Epidermal melanocyte (primary cell): Measurements from ENCODE around the gene PML.
"Not testable (repeated sequence)": the region's sequence is repeated elsewhere in the genome, so short reads cannot be mapped to it uniquely, and the experiment has no call there.

ENCODE experiments used
- DNase-seq: peaks from one replicate; pipeline ENCODE4 v3.0.0; 2011; ENCODE audit warnings: low spot score; ENCODE audit not compliant: insufficient read length

The PML gene

DNA sequence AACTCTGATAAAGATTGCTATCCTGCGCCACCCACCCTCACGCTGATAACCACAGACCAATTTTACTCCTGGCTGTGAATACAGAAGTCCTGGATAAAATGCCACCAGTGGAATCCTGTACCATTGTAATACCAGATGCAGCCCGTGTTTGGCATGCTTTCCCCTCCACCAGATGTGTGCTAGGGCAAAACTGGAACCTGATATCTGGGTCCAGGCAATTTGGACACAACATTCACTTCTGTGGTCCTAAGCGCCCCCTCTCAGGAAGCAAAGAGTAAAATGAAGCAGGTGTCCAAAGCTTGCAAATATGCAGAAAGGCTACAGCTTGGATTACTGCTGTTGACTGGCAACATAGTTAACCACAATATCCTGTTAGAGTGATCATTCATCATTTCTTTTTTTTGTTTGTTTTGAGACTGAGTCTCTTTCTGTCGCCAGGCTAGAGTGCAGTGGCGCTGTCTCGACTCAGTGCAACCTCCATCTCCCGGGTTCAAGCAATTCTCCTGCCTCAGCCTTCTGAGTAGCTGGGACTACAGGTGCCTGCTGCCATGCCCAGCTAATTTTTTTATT is 35.4 kb upstream of the PML start:
- DNase-seq = no peak

DNA sequence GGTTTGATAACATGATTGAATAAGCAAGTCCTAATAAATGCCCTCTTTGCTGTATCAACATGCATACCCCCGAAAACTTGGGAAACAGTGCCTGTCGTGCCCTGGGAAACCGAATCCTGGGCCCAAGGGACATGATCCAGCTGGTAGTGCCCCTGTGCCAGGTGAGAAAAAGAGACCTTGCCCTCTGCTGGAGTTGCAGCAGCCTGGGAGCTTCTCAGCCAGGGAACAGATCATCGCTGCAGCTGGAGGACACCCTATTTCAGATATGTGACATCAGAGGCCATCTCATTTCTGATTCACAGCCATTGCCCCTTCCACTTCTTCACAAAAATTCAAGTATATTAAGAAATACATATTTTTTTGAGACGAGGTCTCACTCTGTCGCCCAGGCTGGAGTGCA is 34.7 kb upstream of the PML start:
- DNase-seq = no peak

GRCh38 chr15:73960472-73961070 is 33.9 kb upstream of the PML start:
- DNase-seq = not testable (repeated sequence)

GRCh38 chr15:73962433-73962832 is 32.1 kb upstream of the PML start:
- no peak for DNase-seq

DNA sequence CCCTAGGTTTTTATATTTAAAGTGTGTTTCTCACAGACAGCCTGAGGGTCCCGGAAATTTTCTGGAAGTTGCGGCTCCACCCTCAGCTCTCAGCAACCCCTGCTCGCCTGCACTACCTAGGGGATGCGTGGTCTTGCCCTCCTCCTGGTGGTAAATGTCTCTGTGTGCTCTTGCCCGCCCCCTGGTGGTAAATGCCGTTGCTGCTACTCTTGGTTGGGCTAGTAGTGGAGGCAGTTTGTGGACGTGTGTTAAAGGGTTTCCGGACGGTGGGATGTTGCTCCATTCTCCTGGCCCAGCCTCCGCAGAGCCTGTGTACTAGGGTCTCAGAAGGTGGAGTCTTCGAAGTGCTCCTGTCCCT is 29.8 kb upstream of the PML start:
- DNase-seq = peak; percentile 82

- no peak for DNase-seq
These were observed 29.3 kb upstream of the PML start for GRCh38 chr15:73965094-73965757.

GRCh38 chr15:73965758-73966113 is 28.8 kb upstream of the PML start:
- peak; percentile 73 for DNase-seq

DNA sequence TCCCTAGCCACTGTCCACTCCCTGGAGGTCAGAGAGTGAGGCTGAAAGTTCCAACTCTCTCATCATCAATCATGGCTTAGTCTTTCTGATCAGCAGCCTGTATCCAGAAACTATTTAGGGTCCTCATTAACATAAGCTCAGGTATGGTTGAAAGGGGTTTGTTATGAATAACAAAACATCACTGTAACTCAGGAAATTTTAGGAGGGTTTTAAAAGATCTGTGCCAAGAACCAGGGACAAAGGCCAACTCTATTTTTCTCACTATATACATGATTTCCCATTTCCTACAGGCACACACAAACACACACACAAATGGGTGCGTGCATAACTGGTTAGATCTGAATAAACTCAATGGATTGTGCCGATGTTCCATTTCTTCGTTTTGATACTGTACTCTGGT is 26.1 kb upstream of the PML start:
- DNase-seq = no peak

DNA sequence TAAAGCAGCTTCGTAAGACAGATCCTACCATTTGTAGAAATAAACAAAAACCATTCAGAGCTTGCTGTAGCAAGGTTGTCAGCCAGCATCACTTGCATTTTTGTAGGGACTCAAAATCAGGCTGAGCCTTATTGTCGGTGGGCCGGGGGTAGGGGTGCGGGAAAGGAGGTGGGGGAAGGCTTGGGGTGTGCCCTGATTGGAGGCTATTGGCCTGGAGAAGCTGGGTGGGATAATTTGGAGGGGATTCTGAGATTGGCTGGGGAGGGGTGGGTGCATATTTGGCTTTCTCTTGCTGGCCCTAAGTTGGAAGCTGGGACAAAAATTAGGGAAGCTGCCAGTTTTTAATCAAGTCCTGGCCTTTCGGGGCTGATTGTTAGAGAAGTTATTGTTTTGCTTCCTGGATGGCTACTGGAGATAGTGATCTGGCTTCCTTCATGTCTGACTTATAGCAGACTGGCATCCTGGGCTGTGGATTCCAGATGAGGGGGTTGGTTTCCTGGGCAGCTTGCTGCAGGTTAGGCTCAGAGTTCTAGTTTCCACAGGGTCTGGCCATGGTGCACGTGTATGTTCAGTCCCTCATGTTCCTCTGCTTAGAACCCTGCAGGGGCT is 25.3 kb upstream of the PML start:
- DNase-seq = no peak

DNA sequence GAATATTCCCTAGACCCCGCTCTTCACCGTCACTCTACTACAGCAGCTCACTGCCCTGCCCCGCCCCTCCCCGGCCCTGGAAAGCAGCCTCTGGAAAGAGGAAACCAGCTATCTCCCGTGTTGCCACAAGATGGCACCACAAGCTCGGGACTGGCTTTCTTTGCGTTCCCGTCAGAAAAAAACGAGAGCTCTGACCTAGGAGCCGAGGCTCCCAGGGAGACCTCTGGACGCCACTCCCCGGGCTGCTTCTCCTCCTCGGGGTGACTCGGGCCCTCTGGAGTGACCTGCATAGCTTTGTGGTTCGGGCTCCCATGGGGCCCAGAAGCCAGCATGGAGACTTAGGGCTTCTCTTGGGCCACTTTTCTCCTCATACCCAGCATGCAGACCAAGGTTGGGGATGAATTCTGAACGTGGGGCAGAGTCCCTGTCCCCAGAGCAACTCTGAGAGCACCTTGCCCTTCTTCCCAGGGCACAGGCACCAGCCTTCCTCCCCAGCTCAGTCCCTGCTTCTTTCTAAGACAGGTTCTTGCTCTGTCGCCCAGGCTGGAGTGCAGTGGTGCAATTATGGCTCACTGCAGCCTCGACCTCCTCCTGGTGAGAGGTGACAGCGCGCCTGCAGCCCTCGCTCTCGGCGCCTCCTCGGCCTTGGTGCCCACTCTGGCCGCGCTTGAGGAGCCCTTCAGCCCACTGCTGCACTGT is 21.4 kb upstream of the PML start:
- peak; percentile 65 for DNase-seq

- not testable (repeated sequence) for DNase-seq
These were observed 20.8 kb upstream of the PML start for GRCh38 chr15:73973683-73974200.

- not testable (repeated sequence) for DNase-seq
These were observed 18.9 kb upstream of the PML start for GRCh38 chr15:73975440-73976125.

DNA sequence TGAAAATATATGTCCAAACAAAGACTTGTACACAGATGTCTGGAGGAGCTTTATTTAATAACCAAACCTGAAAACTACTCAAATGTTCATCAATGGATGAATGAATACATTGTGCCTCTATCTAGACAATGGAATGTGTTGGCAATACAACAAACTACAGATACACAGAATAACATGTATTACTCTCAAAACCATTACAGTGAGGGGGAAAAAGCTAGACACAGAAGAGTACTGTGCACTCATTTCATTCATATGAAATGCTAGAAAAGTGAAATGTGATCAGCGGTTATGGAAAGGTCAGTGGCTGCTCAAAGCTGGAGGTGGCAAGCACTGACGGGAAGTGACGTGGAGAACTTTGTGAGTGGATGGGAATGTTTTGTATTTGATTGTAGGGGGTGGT is 15.6 kb upstream of the PML start:
- DNase-seq = no peak

DNA sequence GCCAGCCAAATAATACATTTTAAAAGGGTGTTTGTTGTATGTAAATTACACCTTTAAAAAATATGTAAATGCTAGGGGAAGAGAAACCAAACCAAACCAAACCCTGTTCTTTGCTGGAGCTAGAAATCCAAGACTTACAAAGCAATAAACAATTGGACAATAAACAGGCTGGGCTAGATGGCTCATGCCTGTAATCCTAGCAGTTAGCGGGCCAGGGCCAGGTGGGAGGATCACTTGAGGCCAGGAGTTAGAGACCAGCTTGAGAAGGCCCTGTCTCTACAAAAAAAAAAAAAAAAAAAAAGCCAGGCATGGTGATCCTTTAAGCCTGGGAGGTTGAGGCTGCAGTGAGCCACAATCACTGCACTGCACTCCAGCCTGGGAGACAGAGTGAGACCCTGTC is 14.9 kb upstream of the PML start:
- DNase-seq = no peak

GRCh38 chr15:73981761-73982221 is 12.7 kb upstream of the PML start:
- no peak for DNase-seq

DNA sequence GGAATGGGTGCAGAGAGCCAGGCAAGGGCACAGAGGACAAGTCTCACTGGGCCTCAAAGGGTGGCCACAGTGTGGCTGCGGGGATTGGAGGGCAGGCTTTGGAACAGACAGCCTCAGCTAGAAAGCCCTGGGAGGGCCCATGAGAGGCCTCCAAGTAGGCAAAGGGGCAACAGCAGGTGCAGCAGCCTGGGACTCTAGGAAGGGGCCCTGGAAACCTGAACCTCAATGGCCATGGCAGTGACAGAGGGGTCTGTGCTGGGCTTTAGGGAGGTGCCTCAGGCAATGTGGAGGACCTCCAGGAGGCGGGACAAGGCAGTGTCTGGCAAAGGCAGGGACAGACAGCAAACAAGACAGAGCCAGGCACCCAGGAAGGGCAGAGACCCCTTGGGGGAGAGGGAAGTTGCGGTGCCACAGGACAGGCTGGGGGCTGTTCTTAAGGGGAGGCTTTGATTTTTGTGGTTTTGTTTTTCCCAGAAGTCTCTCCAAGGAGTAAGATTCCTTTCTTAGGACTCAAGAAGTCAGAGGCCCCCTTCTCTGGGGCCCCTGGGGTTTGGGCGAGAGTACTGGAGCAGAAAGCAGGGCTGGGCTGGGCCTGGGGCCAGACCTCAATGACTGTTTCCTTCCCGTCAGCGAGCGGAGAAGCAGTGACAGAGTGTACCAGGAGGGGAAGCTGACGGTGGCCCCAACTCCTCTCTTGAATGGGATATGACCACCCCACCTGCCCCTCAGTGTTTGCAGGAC is 12.1 kb upstream of the PML start:
- DNase-seq = no peak

- DNase-seq = no peak
These were observed 11.2 kb upstream of the PML start for GRCh38 chr15:73983211-73983727.

DNA sequence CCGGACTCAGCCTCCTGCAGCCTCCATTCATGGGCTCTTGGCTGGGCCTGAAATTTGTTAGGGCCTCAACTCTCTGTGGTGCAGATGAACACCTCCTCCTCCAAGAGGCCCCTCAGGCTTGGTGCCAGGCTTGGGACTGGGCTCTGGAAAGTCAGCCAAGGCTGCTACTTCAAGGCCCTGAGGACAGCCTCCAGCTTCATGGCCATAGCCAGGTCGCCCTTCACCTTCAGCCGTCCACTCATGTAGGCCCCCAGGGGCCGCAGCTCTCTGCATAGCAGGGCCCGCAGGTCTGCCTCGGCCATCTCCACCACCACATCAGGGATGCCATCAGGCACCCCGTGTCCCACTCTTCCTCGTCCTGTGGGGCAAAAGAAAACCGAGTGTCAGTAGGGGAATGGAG is 10.7 kb upstream of the PML start:
- no peak for DNase-seq

GRCh38 chr15:73984208-73984979 is 10.1 kb upstream of the PML start:
- no peak for DNase-seq
